Suprapubic skin (tissue), 3 donors: ENCODE results near the gene LRMDA.

Experiments
- POLR2A ChIP-seq, 2 donors: fragments of 450-650 bp; IDR thresholded peaks; one replicate each; pipeline ENCODE4 v1.6.1; 2017; ENCODE audit warnings: antibody characterized with exemption in 2 of 2, mild to moderate bottlenecking in 2 of 2, moderate library complexity in 2 of 2
- TF ChIP-seq, protein P1 (sequence below), 2 donors: fragments of 200-600 bp in 1 of 2; fragments of 450-650 bp in 1 of 2; sonication (generic) in 1 of 2; IDR thresholded peaks; one replicate each; pipeline ENCODE4 v1.5.1; 2016 to 2019; ENCODE audit warnings: antibody characterized with exemption in 2 of 2, mild to moderate bottlenecking in 1 of 2, moderate library complexity in 1 of 2

DNA sequence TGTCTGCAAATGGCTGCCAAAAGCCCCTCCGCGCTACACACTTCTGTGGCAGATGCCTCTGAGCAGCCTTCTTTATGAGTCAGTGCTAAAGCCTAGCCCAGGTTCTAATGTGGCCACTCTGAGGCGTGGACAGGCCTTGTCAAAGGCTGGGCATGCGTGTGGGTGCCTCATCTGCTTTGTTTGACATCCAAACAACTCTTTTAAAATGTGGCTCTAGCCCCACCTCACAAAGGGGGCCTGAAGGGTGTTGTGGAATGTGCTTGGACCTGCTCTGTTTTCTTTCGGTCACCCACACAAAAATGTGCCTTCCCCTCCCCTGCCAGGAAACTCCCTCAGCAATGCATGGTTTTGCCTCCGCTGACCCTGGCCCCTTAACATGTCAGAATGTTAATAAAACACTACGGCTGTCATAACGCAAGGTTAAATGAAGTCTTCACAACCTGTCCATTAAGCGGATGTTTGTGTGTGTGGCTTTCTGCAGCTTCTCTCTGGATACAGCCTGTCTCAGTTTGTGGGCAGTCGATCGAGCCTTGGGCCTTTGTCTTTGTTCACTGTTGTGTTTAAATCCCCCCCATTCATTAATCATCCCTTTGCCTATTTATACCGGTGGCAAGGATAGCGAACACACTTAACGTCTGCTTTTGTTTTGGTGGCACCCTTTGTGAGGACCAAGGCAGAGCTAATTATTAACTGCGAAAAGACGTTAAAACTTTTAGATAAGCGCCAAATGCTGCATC, 718.9 kb downstream of the LRMDA start:
- no peak for TF ChIP-seq POLR2A (IDR thresholded peaks at IDR 0.05)
- TF ChIP-seq, protein P1, sequence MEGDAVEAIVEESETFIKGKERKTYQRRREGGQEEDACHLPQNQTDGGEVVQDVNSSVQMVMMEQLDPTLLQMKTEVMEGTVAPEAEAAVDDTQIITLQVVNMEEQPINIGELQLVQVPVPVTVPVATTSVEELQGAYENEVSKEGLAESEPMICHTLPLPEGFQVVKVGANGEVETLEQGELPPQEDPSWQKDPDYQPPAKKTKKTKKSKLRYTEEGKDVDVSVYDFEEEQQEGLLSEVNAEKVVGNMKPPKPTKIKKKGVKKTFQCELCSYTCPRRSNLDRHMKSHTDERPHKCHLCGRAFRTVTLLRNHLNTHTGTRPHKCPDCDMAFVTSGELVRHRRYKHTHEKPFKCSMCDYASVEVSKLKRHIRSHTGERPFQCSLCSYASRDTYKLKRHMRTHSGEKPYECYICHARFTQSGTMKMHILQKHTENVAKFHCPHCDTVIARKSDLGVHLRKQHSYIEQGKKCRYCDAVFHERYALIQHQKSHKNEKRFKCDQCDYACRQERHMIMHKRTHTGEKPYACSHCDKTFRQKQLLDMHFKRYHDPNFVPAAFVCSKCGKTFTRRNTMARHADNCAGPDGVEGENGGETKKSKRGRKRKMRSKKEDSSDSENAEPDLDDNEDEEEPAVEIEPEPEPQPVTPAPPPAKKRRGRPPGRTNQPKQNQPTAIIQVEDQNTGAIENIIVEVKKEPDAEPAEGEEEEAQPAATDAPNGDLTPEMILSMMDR (IDR thresholded peaks at IDR 0.05): no peak
